GM19043 (cell line): ENCODE data around the gene ZNF43.
A peak's percentile ranks its signal among the peaks of the same experiment; 100 is the strongest.
"Not testable (repeated sequence)": the region's sequence is repeated elsewhere in the genome, so short reads cannot be mapped to it uniquely, and the experiment has no call there.

ENCODE experiments used
- ATAC-seq: cut with Tn5 transposase; IDR thresholded peaks from one replicate; pipeline ENCODE4 v1.9.1; 2021; ENCODE audit warnings: low read depth; ENCODE audit not compliant: unreplicated experiment

ZNF43 gene

DNA sequence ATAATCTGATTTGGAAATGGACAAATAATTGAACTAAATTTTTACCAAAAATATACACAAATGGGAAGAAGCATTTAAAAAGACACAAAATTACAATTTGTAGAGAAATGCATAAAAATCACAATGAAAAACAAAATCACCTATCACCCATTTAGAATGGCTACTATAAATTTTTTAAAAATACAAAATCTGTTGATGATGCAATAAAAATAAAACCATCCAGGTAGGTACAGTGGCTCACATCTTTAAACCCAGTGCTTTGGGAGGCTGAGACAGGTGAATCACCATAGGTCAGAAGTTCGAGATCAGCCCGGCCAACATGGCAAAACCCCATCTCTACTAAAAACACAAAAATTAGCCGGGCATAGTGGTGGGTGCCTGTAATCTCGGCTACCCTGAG is 23.5 kb downstream of the ZNF43 start:
- no peak for ATAC-seq

DNA sequence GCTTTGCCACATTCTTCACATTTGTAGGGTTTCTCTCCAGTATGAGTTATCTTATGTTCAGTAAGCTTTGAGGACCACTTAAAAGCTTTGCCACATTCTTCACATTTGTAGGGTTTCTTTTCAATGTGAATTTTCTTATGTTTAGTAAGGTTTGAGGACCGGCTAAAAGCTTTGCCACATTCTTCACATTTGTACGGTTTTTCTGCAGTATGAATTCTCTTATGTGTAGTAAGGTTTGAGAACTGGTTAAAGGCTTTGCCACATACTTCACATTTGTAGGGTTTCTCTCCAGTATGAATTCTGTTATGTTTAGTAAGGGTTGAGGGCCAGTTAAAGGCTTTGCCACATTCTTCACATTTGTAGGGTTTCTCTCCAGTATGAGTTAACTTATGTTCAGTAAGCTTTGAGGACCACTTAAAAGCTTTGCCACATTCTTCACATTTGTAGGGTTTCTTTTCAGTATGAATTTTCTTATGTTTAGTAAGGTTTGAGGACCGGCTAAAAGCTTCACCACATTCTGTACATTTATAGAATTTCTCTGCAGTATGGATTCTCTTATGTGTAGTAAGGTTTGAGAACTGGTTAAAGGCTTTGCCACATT is 27.5 kb downstream of the ZNF43 start:
- ATAC-seq: not testable (repeated sequence)

DNA sequence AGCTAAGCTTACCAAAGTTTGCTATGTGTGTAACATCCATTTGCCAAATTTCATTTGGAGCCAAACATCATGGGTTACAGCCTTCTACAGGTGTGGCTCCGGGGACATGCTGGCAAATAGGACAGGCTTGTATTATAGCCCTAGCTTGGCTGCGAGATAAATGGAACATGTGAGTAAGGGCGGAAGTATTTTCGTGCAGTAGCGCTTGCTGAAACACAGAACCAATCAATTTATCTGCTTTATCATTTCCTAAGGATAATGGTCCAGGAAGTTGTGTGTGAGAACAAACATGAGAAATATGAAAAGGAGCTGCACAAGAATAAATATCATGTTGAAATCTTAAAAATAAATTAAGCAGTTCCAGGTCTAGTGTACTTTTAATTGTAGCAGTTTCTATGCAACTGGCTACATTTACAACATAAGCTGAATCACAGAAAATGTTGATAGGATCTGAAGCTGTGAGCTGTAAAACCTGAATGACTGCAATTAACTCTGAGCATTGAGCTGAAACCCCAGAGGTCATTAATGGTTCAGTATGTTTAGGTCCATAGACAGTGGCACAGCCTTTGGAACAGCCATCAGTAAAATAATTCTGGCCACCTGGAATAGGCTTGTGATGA is 46.4 kb downstream of the ZNF43 start:
- ATAC-seq: no peak

DNA sequence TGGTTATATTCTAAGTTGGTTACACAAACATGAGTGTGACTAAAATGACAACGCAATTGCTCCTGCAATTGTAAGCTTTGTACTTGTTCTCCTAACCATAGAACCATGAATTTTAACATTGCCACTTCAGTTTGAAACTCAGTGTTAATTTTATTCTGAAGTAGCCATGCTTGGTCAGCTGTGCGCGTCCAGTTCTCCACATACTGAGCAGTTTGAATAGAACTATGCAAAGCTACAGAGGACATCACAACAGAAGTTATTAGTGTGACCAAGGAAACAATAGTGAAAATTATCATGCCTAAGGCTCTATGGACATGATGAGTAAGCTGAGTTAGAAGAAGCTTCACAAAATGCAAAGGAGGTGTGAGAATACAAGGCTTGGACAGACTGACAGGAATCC is 49.0 kb downstream of the ZNF43 start:
- ATAC-seq: no peak

DNA sequence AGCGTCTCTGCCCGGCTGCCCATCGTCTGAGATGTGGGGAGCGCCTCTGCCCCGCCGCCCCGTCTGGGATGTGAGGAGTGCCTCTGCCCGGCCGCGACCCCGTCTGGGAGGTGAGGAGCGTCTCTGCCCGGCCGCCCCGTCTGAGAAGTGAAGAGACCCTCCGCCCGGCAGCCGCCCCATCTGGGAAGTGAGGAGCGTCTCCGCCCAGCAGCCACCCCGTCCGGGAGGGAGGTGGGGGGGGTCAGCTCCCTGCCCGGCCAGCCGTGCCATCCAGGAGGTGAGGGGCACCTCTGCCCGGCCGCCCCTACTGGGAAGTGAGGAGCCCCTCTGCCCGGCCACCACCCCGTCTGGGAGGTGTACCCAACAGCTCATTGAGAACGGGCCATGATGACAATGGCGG is 60.2 kb downstream of the ZNF43 start:
- ATAC-seq: not testable (repeated sequence)

DNA sequence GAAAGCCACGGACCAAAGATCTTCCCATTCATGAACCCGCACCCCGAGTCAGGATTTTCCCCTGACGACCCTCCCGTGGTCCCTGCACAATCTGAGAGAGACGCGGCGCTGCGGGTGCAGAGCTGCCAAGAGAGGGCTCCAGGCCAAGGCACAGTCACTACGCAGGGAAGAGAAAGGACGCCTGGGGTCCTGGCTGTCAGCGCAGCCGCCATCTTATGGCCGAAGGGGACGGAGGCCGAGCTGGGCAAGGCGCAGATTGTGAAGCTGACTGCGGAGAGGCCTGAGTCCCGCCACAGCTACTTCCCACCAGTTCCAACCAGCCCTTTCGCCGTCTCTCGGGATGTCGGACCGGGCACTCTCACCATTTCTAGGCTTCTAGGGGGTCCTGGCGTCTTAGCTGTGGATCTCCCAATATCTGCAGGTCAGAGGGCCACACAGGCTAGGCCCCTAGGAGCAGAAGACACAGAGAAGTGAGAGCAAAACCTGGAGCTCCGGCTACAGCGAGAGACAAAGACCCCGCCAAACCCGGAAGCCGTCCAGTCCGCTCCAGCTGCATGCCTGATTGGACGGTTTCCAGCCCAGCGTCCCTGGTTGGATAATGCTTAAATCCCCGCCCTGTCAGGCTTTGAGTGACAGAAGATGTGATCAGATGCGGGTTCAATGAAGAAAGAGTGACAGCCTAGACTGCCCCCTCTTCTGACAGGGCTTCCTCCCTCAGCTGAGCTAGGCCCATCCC is 68.7 kb downstream of the ZNF43 start, which contains the start of gene ZNF100:
Gene ZNF100 (minus strand): TSS at position 515 of the 736 bp plus-strand sequence. CDS start 150 bp downstream, at position 365.
- peak; percentile 83 for ATAC-seq

DNA sequence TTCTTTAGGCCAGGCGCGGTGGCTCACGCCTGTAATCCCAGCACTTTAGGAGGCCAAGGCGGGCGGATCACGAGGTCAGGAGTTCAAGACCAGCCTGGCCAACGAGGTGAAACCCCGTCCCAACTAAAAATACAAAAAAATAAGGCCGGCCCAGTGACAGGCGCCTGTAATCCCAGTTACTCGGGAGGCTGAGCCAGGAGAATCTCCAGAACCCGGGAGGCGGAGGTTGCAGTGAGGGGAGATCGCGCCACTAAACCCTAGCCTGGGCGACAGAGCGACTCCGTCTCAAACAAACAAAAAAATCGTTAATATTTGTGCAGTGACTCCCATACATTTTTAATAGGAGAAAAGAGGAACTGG is 69.3 kb downstream of the ZNF43 start:
- ATAC-seq: peak; percentile 8

DNA sequence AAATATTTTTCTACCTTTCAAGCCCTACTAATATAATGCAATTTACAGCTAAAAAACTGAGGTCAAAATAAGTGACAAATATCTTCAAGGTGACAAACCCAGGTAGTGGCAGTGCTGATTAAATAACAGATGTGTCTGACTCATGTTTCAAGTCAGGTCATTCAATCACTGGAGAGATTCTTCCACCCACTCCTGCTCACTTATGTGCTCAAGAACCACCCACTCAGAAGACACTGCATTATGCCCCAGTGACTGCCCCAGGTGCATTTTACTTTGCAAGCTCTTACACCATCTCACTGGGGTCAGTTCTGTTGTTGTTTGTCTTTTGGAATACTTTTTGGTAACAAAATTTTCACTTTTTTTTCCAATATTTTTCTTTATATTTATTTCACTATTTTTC is 70.8 kb downstream of the ZNF43 start:
- no peak for ATAC-seq

DNA sequence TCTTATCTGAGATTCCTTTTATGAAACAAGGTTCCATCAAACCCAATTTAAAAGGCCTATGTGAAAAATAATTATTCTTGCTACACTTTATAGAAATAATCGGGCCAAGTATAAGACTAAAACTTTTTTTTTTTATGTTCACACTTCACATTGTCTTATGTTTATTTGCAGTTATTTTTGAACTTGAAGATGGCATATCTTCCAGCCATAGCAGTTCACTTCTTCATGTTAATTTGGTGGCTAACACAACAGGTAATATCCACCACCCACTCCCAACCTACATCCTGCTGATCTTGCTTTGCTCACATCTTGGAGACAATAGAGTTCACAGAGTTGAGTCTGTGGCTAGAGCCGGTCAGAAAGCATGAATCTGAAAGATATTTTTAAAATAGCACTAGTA is 74.4 kb downstream of the ZNF43 start:
- not testable (repeated sequence) for ATAC-seq

DNA sequence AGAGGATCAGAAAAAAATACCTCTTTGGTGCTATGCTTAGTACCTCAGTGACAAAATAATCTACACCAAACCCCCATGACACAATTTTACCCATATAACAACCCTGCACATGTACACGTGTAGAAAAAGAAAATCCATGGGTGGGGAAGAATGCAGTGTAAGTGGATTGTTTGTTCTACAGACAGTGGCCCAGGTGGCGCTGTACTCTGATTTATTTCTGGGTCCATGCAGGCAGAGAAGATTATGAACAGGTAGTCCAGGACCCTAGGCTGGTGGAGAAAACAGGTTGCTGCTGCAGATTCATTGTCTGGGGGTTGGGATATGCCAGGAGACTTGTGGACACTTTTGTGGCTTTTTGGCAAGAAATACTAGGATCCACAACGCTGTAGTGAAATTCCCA is 77.7 kb downstream of the ZNF43 start:
- ATAC-seq: no peak

DNA sequence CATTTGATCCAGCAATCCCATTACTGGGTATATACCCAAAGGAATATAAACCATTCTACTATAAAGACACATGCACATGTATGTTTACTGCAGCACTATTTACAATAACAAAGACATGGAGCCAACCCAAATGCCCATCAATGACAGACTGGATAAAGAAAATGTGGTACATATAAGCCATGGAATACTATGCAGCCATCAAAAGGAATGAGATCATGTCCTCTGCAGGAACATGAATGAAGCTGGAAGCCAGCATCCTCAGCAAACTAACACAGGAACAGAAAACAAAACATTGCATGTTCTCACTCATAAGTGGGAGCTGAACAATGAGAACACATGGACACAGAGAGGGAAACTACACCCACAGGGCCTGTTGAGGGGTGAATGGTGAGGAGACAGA is 80.4 kb downstream of the ZNF43 start:
- not testable (repeated sequence) for ATAC-seq
